BJ (cell line): Measurements from ENCODE around the gene CHST8. TPM values are rescaled to one million over a fixed set of nuclear protein-coding genes. Genes with fewer than 3 reads are reported as not detected.

Experiments
- CTCF ChIA-PET: fragments of 350-600 bp; formaldehyde crosslinking; extraction: SDS; loops from one replicate; lab custom pipeline; 2021; ENCODE audit warnings: antibody characterized with exemption, inconsistent platforms; lab: Yijun Ruan, JAX
- POLR2A ChIA-PET: fragments of 300-600 bp; sonication (Branson Sonifier 250); formaldehyde crosslinking; extraction: SDS; loops from one replicate; lab custom pipeline; 2021; ENCODE audit warnings: antibody characterized with exemption; lab: Charles Lee
- DNase-seq: peaks from one replicate; pipeline ENCODE4 v3.0.0-alpha.2; 2011; ENCODE audit warnings: low read depth
- H3K27me3 ChIP-seq: 2 replicates; pipeline ENCODE4 v1.6.0; 2011; ENCODE audit warnings: low read length; ENCODE audit not compliant: control insufficient read depth, insufficient read depth
- H3K36me3 ChIP-seq: 2 replicates; pipeline ENCODE4 v1.5.1; 2011; ENCODE audit warnings: low read length; ENCODE audit not compliant: control insufficient read depth, insufficient read depth
- H3K4me3 ChIP-seq: 2 replicates; pipeline ENCODE4 v1.5.1; 2011; ENCODE audit warnings: low read depth, mild to moderate bottlenecking, control low read depth, low read length
- CTCF ChIP-seq: IDR thresholded peaks from 2 replicates; pipeline ENCODE4 v1.5.1; 2011; ENCODE audit warnings: low read depth, mild to moderate bottlenecking, control low read depth, inconsistent platforms, low read length, moderate library complexity; ENCODE audit not compliant: insufficient read depth
- polyA plus RNA-seq: library from polyadenylated mRNA; depleted of rRNA; stranded (reverse); fragments of >200 nt; gene quantifications from 2 replicates; pipeline ENCODE4 v1.2.3, GENCODE V29; 2011

The CHST8 gene
- polyA plus RNA-seq, 1 experiment = 0.09 TPM

GRCh38 chr19:33676999-33677665 is 55.4 kb downstream of the CHST8 start:
- ChIA-PET POLR2A (no interaction called here), CTCF (no interaction called here)
- DNase-seq = no peak
- Histone ChIP-seq H3K4me3 (no peak overlapping the region), H3K27me3 (no peaks in the 10 kb centered on the region), H3K36me3 (no peaks in the 10 kb centered on the region)
- no peak for TF ChIP-seq CTCF

- Histone ChIP-seq H3K27me3 (no peaks in the 10 kb centered on the region), H3K36me3 (no peaks in the 10 kb centered on the region), H3K4me3 (no peak overlapping the region)
- no peak for DNase-seq
- ChIA-PET CTCF (no interaction called here), POLR2A (no interaction called here)
- TF ChIP-seq CTCF = no peak
Observed at GRCh38 chr19:33677745-33678426, 56.1 kb downstream of the CHST8 start.

GRCh38 chr19:33678796-33679585 is 57.2 kb downstream of the CHST8 start:
- CTCF ChIA-PET = no interaction called here
- TF ChIP-seq CTCF = no peak
- DNase-seq = no peak
- H3K4me3 ChIP-seq = no peak overlapping the region
- no peaks in the 10 kb centered on the region for H3K36me3 ChIP-seq
- POLR2A ChIA-PET = interaction anchor here (0.7 kb wide), 1 partner anchor 9 kb away, joined by 3 read pairs; no protein-coding TSS in a partner anchor
- H3K27me3 ChIP-seq = no peaks in the 10 kb centered on the region; the same call in 1 of the 2 replicates

- POLR2A ChIA-PET = no interaction called here
Observed at GRCh38 chr19:33679696-33680095, 57.9 kb downstream of the CHST8 start.

More at GRCh38 chr19:33679696-33680095, 57.9 kb downstream of the CHST8 start:
- H3K27me3 ChIP-seq = no peaks in the 10 kb centered on the region; the same call in 1 of the 2 replicates
- H3K4me3 ChIP-seq = no peak overlapping the region
- H3K36me3 ChIP-seq = no peaks in the 10 kb centered on the region
- no peak for DNase-seq
- CTCF ChIA-PET = no interaction called here
- TF ChIP-seq CTCF = no peak
